Upper lobe of left lung (tissue), 4 donors: ENCODE measurements around the gene BNIP5.

Source experiments
- EP300 ChIP-seq, 4 donors: sonication (generic); formaldehyde crosslinking; IDR thresholded peaks; one replicate each; pipeline ENCODE4 v1.5.1; 2017; ENCODE audit warnings: antibody characterized with exemption in 4 of 4, control low read depth in 2 of 4
- TF ChIP-seq, protein P1 (sequence below), 6 experiments: fragments of 450-650 bp in 4 of 6; fragments of 200-600 bp in 2 of 6; sonication (generic) in 2 of 6; IDR thresholded peaks; one replicate each; pipeline ENCODE4 v1.5.1; 2016 to 2019; ENCODE audit warnings: antibody characterized with exemption in 6 of 6

DNA sequence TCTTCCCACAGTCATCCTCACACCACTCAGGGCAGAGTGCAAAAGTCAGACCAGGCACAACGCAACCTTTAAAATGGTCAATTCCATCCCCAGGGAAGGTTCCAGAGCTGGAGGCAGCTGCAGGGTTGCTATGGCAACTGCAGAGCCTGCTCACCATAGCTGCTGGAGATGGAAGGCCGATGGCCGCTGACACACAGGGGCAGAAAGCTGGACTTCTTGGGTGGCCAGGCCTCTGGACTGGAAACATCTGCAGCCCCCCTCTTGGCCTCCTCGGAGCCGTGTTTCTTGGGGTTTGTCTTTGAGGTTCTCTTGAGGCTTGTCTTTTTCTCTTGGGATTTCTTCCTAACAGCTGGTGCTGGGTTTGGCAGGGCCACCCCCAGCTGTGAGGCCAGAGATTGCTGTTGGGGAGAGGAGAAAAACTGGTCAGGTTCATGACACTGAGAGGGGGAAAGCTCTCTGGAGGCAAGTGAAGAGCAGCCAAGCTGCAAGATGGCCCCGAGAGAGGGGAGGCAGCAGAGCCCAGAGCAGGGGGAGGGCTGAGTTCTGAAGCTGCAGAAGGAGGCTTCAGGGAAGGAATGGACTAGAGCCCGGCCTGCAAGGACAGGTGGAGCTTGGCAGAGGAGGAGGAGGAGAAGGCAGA lies 10.2 kb downstream of the BNIP5 start:
- TF ChIP-seq, protein P1, sequence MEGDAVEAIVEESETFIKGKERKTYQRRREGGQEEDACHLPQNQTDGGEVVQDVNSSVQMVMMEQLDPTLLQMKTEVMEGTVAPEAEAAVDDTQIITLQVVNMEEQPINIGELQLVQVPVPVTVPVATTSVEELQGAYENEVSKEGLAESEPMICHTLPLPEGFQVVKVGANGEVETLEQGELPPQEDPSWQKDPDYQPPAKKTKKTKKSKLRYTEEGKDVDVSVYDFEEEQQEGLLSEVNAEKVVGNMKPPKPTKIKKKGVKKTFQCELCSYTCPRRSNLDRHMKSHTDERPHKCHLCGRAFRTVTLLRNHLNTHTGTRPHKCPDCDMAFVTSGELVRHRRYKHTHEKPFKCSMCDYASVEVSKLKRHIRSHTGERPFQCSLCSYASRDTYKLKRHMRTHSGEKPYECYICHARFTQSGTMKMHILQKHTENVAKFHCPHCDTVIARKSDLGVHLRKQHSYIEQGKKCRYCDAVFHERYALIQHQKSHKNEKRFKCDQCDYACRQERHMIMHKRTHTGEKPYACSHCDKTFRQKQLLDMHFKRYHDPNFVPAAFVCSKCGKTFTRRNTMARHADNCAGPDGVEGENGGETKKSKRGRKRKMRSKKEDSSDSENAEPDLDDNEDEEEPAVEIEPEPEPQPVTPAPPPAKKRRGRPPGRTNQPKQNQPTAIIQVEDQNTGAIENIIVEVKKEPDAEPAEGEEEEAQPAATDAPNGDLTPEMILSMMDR (IDR thresholded peaks at IDR 0.05): no peak
- no peak for TF ChIP-seq EP300 (IDR thresholded peaks at IDR 0.05)
